NOMO-1 (cell line): ENCODE measurements around the gene NANP.
"Not testable (repeated sequence)": the region's sequence is repeated elsewhere in the genome, so short reads cannot be mapped to it uniquely, and the experiment has no call there.

Experiments
- DNase-seq, 2 experiments: peaks; one replicate each; lab custom pipeline; 2025; ENCODE audit not compliant: unreplicated experiment in 2 of 2; lab: John Stamatoyannopoulos, UW

The NANP gene

GRCh38 chr20:25623736-25624499, at the start of gene NANP:
Gene NANP (minus strand): TSS chr20:25624014. CDS start chr20:25623948, 66 bp downstream.
- peak; percentile 90 to 95 for DNase-seq

- DNase-seq = peak; percentile 0 to 58
These were observed 48.9 kb upstream of the NANP start for GRCh38 chr20:25672659-25673235.

- no peak for DNase-seq
These were observed 46.1 kb upstream of the NANP start for GRCh38 chr20:25669826-25670422.

- DNase-seq = no peak
These were observed 44.6 kb upstream of the NANP start for GRCh38 chr20:25668446-25668845.

- no peak for DNase-seq
These were observed 36.2 kb upstream of the NANP start for GRCh38 chr20:25659999-25660398.

- no peak for DNase-seq
These were observed 30.7 kb upstream of the NANP start for GRCh38 chr20:25654487-25654886.

GRCh38 chr20:25652866-25653265, 29.1 kb upstream of the NANP start:
- not testable (repeated sequence) for DNase-seq

GRCh38 chr20:25644814-25645213, 21.0 kb upstream of the NANP start:
- no peak for DNase-seq

GRCh38 chr20:25643716-25644115, 19.9 kb upstream of the NANP start:
- DNase-seq = no peak

- DNase-seq = no peak
These were observed 13.4 kb upstream of the NANP start for GRCh38 chr20:25637247-25637646.

GRCh38 chr20:25632940-25633790, 9.4 kb upstream of the NANP start:
- no peak for DNase-seq

GRCh38 chr20:25630615-25631014, 6.8 kb upstream of the NANP start:
- DNase-seq = not testable (repeated sequence)

GRCh38 chr20:25629816-25630499, 6.1 kb upstream of the NANP start:
- no peak for DNase-seq

GRCh38 chr20:25626779-25627178, 3.0 kb upstream of the NANP start:
- DNase-seq = no peak

- DNase-seq = peak; percentile 11 to 38
These were observed 706 bp upstream of the NANP start for GRCh38 chr20:25624500-25624939.

- DNase-seq = peak; percentile 10 to 23
These were observed 534 bp downstream of the NANP start for GRCh38 chr20:25623225-25623735.

GRCh38 chr20:25622450-25623224, 1.2 kb downstream of the NANP start:
- peak in 1 of 2 experiments; percentile 21 for DNase-seq

GRCh38 chr20:25622049-25622448, 1.8 kb downstream of the NANP start:
- no peak for DNase-seq

- no peak for DNase-seq
These were observed 4.3 kb downstream of the NANP start for GRCh38 chr20:25619514-25619913.
